Chondrocyte (in vitro differentiated cells): ENCODE measurements around the gene POU2AF2. TPM values are rescaled to one million over a fixed set of nuclear protein-coding genes. Genes with fewer than 3 reads are reported as not detected.

Source experiments
- DNase-seq: peaks from one replicate; pipeline ENCODE4 v3.0.0; 2021; ENCODE audit warnings: mixed read lengths, low spot score
- H3K27ac Mint-ChIP-seq: one replicate; pipeline ENCODE4 v1.8.0; 2021; ENCODE audit warnings: mild to moderate bottlenecking, moderate library complexity, mixed read lengths; ENCODE audit not compliant: unreplicated experiment
- H3K27me3 Mint-ChIP-seq: 2 replicates; pipeline ENCODE4 v1.8.0; 2021; ENCODE audit warnings: low read depth, mixed read lengths
- H3K36me3 Mint-ChIP-seq: 2 replicates; pipeline ENCODE4 v1.8.0; 2021; ENCODE audit warnings: low read depth, mixed read lengths
- H3K4me1 Mint-ChIP-seq: 2 replicates; pipeline ENCODE4 v1.8.0; 2021; ENCODE audit warnings: low read depth, mild to moderate bottlenecking, mixed read lengths
- H3K4me3 Mint-ChIP-seq: one replicate; pipeline ENCODE4 v1.8.0; 2021; ENCODE audit warnings: mild to moderate bottlenecking, moderate library complexity, mixed read lengths; ENCODE audit not compliant: unreplicated experiment
- H3K9me3 Mint-ChIP-seq: 2 replicates; pipeline ENCODE4 v1.8.0; 2021; ENCODE audit warnings: low read depth, mixed read lengths
- total RNA-seq: library from RNA; stranded (reverse); gene quantifications from 3 replicates; pipeline ENCODE4 v1.2.1, GENCODE V29; 2021
- TF ChIP-seq, protein P1 (sequence below): fragments of 200-600 bp; sonication (generic); IDR thresholded peaks from 2 replicates; pipeline ENCODE4 v1.5.0; 2021; ENCODE audit warnings: antibody characterized with exemption, mild to moderate bottlenecking, moderate library complexity

The POU2AF2 gene
- total RNA-seq, 1 donor from 2014 or later, result not detected

DNA sequence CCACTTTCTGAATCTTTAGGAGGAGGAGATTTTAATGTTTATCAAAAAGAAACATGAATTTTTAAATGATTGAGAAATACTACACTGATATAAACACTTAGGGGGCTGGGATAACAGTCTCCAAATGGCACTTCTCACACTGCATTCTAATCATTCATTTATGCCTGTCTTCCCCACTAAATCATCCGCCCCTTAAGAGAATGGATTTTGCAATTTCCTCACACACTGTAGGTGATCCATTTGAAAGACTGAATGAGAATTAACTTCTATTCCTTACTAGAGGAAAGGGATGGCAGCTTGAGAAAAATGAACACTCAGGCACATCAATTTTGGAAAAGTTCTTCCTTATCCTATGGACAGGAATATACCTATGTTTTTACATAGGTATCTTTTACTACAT, 7.6 kb upstream of the POU2AF2 start:
- H3K27me3 Mint-ChIP-seq, result peaks cover 24% of the 10 kb centered on the region

DNA sequence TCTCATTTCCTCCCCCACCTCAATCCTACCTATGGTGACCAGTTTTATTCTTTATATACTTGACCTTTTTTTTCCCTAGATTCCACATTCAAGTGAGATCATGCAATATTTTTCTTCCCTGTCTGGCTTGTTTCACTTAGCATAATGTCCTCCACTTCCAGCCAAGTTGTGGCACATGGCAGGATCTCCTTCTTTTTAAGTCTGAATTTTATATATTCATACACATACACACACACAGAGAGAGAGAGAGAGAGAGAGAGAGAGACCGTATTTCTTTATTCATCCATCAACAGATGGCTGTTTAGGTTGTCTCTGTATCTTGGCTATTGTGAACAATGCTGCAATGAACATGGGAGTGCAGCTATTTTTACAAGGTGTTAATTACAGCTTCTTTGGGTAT, 1.4 kb downstream of the POU2AF2 start:
- peaks cover 34% of the 10 kb centered on the region for H3K27me3 Mint-ChIP-seq
- TF ChIP-seq, protein P1, sequence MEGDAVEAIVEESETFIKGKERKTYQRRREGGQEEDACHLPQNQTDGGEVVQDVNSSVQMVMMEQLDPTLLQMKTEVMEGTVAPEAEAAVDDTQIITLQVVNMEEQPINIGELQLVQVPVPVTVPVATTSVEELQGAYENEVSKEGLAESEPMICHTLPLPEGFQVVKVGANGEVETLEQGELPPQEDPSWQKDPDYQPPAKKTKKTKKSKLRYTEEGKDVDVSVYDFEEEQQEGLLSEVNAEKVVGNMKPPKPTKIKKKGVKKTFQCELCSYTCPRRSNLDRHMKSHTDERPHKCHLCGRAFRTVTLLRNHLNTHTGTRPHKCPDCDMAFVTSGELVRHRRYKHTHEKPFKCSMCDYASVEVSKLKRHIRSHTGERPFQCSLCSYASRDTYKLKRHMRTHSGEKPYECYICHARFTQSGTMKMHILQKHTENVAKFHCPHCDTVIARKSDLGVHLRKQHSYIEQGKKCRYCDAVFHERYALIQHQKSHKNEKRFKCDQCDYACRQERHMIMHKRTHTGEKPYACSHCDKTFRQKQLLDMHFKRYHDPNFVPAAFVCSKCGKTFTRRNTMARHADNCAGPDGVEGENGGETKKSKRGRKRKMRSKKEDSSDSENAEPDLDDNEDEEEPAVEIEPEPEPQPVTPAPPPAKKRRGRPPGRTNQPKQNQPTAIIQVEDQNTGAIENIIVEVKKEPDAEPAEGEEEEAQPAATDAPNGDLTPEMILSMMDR, result no peak
- DNase-seq, result no peak
- H3K4me1 Mint-ChIP-seq, result no peaks in the 10 kb centered on the region
- H3K9me3 Mint-ChIP-seq, result peaks cover 6% of the 10 kb centered on the region
- H3K4me3 Mint-ChIP-seq, result no peak overlapping the region
- H3K36me3 Mint-ChIP-seq, result peaks cover 3% of the 10 kb centered on the region
- no peak overlapping the region for H3K27ac Mint-ChIP-seq

More for the DNA sequence above, 7.6 kb upstream of the POU2AF2 start:
- Mint-ChIP-seq H3K4me1 (no peaks in the 10 kb centered on the region), H3K36me3 (no peaks in the 10 kb centered on the region), H3K9me3 (no peaks in the 10 kb centered on the region), H3K4me3 (no peak overlapping the region), H3K27ac (no peak overlapping the region)
- TF ChIP-seq, protein P1, result no peak
- DNase-seq, result no peak

DNA sequence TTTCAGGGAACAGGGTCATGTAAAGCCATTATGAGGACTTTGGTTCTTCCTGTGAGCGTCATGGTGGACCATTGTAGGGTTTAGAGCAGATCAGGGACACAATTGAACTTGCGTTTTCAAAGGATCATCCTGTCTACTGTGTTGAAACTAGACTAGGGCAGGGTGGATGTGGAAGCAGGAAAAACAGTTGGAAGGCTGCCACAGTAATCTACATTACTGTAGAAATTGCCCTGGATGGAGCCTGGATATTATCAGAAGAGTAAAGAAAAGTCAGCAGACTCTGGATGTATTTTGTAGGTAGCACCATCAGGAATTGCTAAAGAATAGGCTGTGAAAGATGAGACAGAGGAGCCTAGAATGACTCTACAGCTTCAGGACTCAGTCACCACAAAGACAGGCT, 5.4 kb downstream of the POU2AF2 start:
- Mint-ChIP-seq H3K4me1 (no peaks in the 10 kb centered on the region), H3K9me3 (peaks cover 6% of the 10 kb centered on the region), H3K27ac (no peak overlapping the region), H3K4me3 (no peak overlapping the region), H3K27me3 (peaks cover 32% of the 10 kb centered on the region), H3K36me3 (peaks cover 3% of the 10 kb centered on the region)
- DNase-seq, result no peak
- TF ChIP-seq, protein P1, result no peak

DNA sequence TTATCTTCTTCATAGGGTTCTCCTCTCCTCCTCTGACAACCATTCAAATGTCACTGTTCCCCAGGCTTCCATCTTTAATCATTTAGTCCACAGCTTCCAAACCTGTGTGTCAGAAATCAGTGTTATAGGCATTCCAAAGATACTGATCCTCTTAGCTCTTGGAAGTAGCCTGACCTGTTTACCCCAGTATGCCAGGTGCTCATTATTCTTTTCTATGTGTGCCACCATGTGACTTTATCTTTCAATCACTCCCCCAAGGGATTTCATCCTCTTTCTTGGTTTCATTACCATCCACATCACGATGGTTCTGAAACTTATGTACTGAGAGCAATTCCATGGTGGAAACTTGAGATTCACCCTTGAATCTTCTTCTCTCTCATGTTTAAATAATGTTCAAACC, 7.6 kb downstream of the POU2AF2 start:
- DNase-seq, result no peak
- Mint-ChIP-seq H3K36me3 (no peaks in the 10 kb centered on the region), H3K4me1 (no peaks in the 10 kb centered on the region), H3K4me3 (no peak overlapping the region), H3K27me3 (peaks cover 29% of the 10 kb centered on the region), H3K27ac (no peak overlapping the region), H3K9me3 (no peaks in the 10 kb centered on the region)
- TF ChIP-seq, protein P1, result no peak

DNA sequence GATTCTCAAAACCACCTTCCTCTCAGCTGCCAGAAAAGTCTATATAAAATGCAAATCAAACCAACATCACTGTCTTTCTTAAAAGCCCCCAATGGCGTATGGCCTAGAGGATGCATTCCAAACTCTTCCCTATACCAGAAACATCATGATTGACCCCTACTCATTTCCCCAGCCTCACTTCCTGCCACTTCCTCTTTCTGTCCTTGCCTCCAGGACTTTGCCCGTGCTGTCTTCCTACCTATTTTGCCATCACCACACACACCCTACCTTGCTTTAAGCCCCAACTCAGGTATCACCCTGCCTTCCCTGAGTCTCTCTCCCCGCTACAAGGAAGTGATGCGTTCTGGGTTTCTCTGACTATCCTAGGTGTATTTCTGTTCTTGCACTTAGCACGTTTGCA, 8.1 kb downstream of the POU2AF2 start:
- Mint-ChIP-seq H3K36me3 (no peaks in the 10 kb centered on the region), H3K4me1 (no peaks in the 10 kb centered on the region), H3K9me3 (no peaks in the 10 kb centered on the region), H3K27ac (no peak overlapping the region), H3K4me3 (no peak overlapping the region), H3K27me3 (peaks cover 26% of the 10 kb centered on the region)
- DNase-seq, result no peak
- TF ChIP-seq, protein P1, result no peak
